CD14-positive monocyte (primary cell): ENCODE measurements around the gene GNG4. TPM values are rescaled to one million over a fixed set of nuclear protein-coding genes. Genes with fewer than 3 reads are reported as not detected.

Source experiments
- DNase-seq, 3 donors: peaks; one replicate each; pipeline ENCODE4 v3.0.0-alpha.2; 2011 to 2022
- H2AFZ ChIP-seq: 2 replicates; pipeline ENCODE4 v1.6.0; 2012; ENCODE audit warnings: mild to moderate bottlenecking, low read depth, low read length, inconsistent platforms; ENCODE audit not compliant: insufficient read depth, poor library complexity, severe bottlenecking
- H3K27ac ChIP-seq, 2 donors: 1 replicate in 1 of 2; 2 replicates in 1 of 2; pipeline ENCODE4 v1.5.1; 2012 to 2013; ENCODE audit warnings: low read length in 2 of 2, control low read depth in 1 of 2, inconsistent platforms in 1 of 2, low read depth in 1 of 2, mild to moderate bottlenecking in 1 of 2
- H3K27me3 ChIP-seq, 2 donors: one replicate each; pipeline versions ENCODE4 v1.6.0 to v1.6.1; 2011 to 2013; ENCODE audit warnings: low read length in 2 of 2; ENCODE audit not compliant: control insufficient read depth in 2 of 2, insufficient read depth in 2 of 2
- H3K36me3 ChIP-seq, 2 donors: replicated peaks in 1 of 2; 1 replicate in 1 of 2; 2 replicates in 1 of 2; pipeline versions ENCODE4 v1.5.1 to v1.6.1; 2012 to 2013; ENCODE audit warnings: low read length in 2 of 2, control low read depth in 1 of 2, inconsistent platforms in 1 of 2, mild to moderate bottlenecking in 1 of 2; ENCODE audit not compliant: insufficient read depth in 2 of 2, control insufficient read depth in 1 of 2
- H3K4me1 ChIP-seq, 2 donors: 1 replicate in 1 of 2; 2 replicates in 1 of 2; pipeline versions ENCODE4 v1.5.1 to v1.6.1; 2012 to 2013; ENCODE audit warnings: low read length in 2 of 2, control low read depth in 1 of 2, inconsistent platforms in 1 of 2, mild to moderate bottlenecking in 1 of 2, moderate library complexity in 1 of 2; ENCODE audit not compliant: insufficient read depth in 2 of 2, control insufficient read depth in 1 of 2
- H3K4me2 ChIP-seq: replicated peaks from 2 replicates; pipeline ENCODE3; 2012; ENCODE audit warnings: low read length, moderate library complexity, mild to moderate bottlenecking; ENCODE audit not compliant: poor library complexity, severe bottlenecking; ENCODE audit errors: extremely low read depth
- H3K4me3 ChIP-seq, 3 experiments: fragments of 200-600 bp in 1 of 3; sonication (generic) in 1 of 3; replicated peaks in 1 of 3; 1 replicate in 2 of 3; 2 replicates in 1 of 3; pipeline ENCODE4 v1.5.1; 2011 to 2013; ENCODE audit warnings: low read length in 3 of 3, mild to moderate bottlenecking in 3 of 3, control low read depth in 2 of 3, low read depth in 2 of 3, inconsistent platforms in 1 of 3, moderate library complexity in 1 of 3
- H3K79me2 ChIP-seq: 2 replicates; pipeline ENCODE4 v1.6.0; 2012; ENCODE audit warnings: mild to moderate bottlenecking, control low read depth, inconsistent platforms, low read length, moderate library complexity; ENCODE audit not compliant: insufficient read depth
- H3K9ac ChIP-seq: 2 replicates; pipeline ENCODE4 v1.6.0; 2017; ENCODE audit warnings: low read length, mild to moderate bottlenecking; ENCODE audit not compliant: insufficient read depth, poor library complexity, severe bottlenecking
- H3K9me3 ChIP-seq, 2 donors: replicated peaks in 1 of 2; 1 replicate in 1 of 2; 2 replicates in 1 of 2; pipeline versions ENCODE4 v1.5.1 to v1.6.1; 2012 to 2013; ENCODE audit warnings: low read length in 2 of 2, control low read depth in 1 of 2; ENCODE audit not compliant: control insufficient read depth in 1 of 2, insufficient read depth in 1 of 2
- H4K20me1 ChIP-seq: 2 replicates; pipeline ENCODE4 v1.6.0; 2012; ENCODE audit warnings: mild to moderate bottlenecking, low read length, control low read depth, moderate library complexity; ENCODE audit not compliant: insufficient read depth
- H3K27ac Mint-ChIP-seq, 7 donors: one replicate each; pipeline ENCODE4 v1.8.0; 2020; ENCODE audit warnings: mild to moderate bottlenecking in 7 of 7, mixed read lengths in 7 of 7, moderate library complexity in 6 of 7, inconsistent platforms in 2 of 7
- H3K27me3 Mint-ChIP-seq, 3 donors: one replicate each; pipeline ENCODE4 v1.8.0; 2021 to 2022; ENCODE audit warnings: low read depth in 3 of 3, mild to moderate bottlenecking in 3 of 3, mixed read lengths in 3 of 3, moderate library complexity in 3 of 3, inconsistent platforms in 1 of 3
- H3K36me3 Mint-ChIP-seq, 2 donors: one replicate each; pipeline ENCODE4 v1.8.0; 2020; ENCODE audit warnings: mixed read lengths in 2 of 2, inconsistent platforms in 1 of 2, mild to moderate bottlenecking in 1 of 2
- H3K4me1 Mint-ChIP-seq: one replicate; pipeline ENCODE4 v1.8.0; 2020; ENCODE audit warnings: mild to moderate bottlenecking, mixed read lengths
- H3K4me3 Mint-ChIP-seq, 2 donors: one replicate each; pipeline ENCODE4 v1.8.0; 2020; ENCODE audit warnings: mild to moderate bottlenecking in 2 of 2, mixed read lengths in 2 of 2, moderate library complexity in 1 of 2
- H3K9me3 Mint-ChIP-seq, 7 donors: one replicate each; pipeline ENCODE4 v1.8.0; 2020 to 2022; ENCODE audit warnings: mixed read lengths in 7 of 7, mild to moderate bottlenecking in 6 of 7, moderate library complexity in 6 of 7, inconsistent platforms in 2 of 7
- WGBS: methylation state at CpG from one replicate; pipeline ENCODE4 v1.1.5; 2013; ENCODE audit warnings: missing lambda C conversion rate; ENCODE audit not compliant: insufficient coverage; 5-methylcytosine and 5-hydroxymethylcytosine counted together
- intact Hi-C, 2 donors: fragments of 100-400 bp; cut with micrococcal nuclease; formaldehyde crosslinking; loops; one replicate each; pipeline versions ENCODE4 v1.15.0 to v1.15.1; 2023
- polyA plus RNA-seq, 3 donors: library from polyadenylated mRNA; depleted of rRNA in 1 of 3; unstranded in 2 of 3; stranded (reverse) in 1 of 3; fragments of 300-500 nt in 2 of 3; fragments of >200 nt in 1 of 3; fragmentation: Illumina TruSeq in 2 of 3; gene quantifications; 1 replicate in 2 of 3; 2 replicates in 1 of 3; pipeline ENCODE4 v1.2.3, GENCODE V29; 2012 to 2021
- TF ChIP-seq, protein P1 (sequence below): fragments of 200-600 bp; IDR thresholded peaks from one replicate; pipeline ENCODE4 v1.8.0; 2022; ENCODE audit warnings: antibody characterized with exemption, mild to moderate bottlenecking

Gene GNG4
- polyA plus RNA-seq, 3 donors = not detected

DNA sequence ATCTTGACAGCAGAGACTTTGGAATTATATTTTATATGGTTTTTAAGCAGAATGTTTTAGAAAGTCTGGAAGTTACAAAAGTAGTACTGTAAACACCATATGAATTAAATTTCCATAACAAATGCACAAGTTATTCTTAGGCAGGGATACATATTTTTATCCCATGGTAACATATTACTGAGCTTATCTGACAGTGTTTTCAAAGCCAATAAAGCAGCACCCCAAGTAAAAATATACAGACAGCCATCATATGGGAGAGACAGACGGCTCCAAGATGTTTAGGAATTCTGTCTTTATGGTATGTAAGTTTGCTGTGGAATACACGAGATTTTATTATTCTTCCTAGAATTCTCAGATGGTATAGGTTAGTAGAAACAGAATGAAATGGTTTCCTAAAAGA, 12.0 kb upstream of the GNG4 start:
- peaks cover 0 to 2% (median 0%) of the 10 kb centered on the region in 7 donors for H3K9me3 Mint-ChIP-seq
- DNase-seq = no peak
- Histone ChIP-seq H3K4me1 (no peaks in the 10 kb centered on the region), H3K9ac (no peak overlapping the region), H3K27me3 (no peaks in the 10 kb centered on the region), H3K36me3 (peaks cover 56 to 67% of the 10 kb centered on the region in 2 donors), H3K27ac (no peak overlapping the region), H3K79me2 (no peaks in the 10 kb centered on the region), H3K4me2 (no peak overlapping the region), H3K4me3 (no peak overlapping the region), H4K20me1 (peaks cover 69% of the 10 kb centered on the region), H3K9me3 (no peaks in the 10 kb centered on the region), H2AFZ (no peak overlapping the region)
- peaks cover 2 to 3% (median 2%) of the 10 kb centered on the region in 3 donors for H3K27me3 Mint-ChIP-seq
- H3K27ac Mint-ChIP-seq = no peak overlapping the region
- no peaks in the 10 kb centered on the region for H3K4me1 Mint-ChIP-seq
- no CpG with 5 or more reads among the region's 2 CpGs for WGBS
- TF ChIP-seq, protein P1, sequence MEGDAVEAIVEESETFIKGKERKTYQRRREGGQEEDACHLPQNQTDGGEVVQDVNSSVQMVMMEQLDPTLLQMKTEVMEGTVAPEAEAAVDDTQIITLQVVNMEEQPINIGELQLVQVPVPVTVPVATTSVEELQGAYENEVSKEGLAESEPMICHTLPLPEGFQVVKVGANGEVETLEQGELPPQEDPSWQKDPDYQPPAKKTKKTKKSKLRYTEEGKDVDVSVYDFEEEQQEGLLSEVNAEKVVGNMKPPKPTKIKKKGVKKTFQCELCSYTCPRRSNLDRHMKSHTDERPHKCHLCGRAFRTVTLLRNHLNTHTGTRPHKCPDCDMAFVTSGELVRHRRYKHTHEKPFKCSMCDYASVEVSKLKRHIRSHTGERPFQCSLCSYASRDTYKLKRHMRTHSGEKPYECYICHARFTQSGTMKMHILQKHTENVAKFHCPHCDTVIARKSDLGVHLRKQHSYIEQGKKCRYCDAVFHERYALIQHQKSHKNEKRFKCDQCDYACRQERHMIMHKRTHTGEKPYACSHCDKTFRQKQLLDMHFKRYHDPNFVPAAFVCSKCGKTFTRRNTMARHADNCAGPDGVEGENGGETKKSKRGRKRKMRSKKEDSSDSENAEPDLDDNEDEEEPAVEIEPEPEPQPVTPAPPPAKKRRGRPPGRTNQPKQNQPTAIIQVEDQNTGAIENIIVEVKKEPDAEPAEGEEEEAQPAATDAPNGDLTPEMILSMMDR = no peak
- intact Hi-C loops = no loop called here
- H3K36me3 Mint-ChIP-seq = peaks cover 46 to 67% of the 10 kb centered on the region in 2 donors
- no peak overlapping the region for H3K4me3 Mint-ChIP-seq

DNA sequence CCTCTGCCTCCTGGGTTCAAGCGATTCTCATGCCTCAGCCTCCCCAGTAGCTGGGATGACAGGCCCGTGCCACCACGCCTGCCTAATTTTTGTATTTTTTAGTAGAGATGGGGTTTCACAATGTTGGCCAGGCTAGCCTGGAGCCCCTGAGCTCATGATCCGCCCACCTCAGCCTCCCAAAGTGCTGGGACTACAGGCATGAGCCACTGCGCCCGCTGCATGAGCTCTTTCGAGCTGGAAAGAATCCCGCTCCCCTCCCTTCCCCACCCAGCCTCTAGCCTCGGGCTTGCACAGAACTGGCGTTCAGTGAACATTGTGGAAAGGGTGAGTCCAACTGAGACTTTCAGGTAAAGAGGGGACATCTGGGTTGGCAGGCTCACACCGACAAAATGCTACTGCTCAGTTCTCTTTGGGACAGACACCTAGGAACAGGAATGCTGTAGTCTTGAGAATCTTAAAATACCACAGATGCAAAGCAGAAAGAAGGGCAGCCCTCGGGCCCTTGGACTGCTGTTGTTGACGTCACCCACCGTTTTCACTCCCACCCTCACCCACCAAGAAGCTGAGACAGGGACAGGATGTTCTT, 9.7 kb upstream of the GNG4 start:
- peaks cover 40 to 44% of the 10 kb centered on the region in 2 donors for H3K36me3 ChIP-seq
- no peak overlapping the region for H2AFZ ChIP-seq
- no peaks in the 10 kb centered on the region for H3K4me1 Mint-ChIP-seq
- no peak overlapping the region for H3K4me2 ChIP-seq
- no peak overlapping the region for H3K4me3 ChIP-seq
- H3K79me2 ChIP-seq = no peaks in the 10 kb centered on the region
- H3K9me3 ChIP-seq = no peaks in the 10 kb centered on the region
- TF ChIP-seq, protein P1 = no peak
- intact Hi-C loops = loop anchor here (10.0 kb wide), 2 partner anchors 134 to 144 kb away; no protein-coding TSS in a partner anchor
- no peak for DNase-seq
- no peak overlapping the region for H3K4me3 Mint-ChIP-seq
- peaks cover 0 to 2% (median 0%) of the 10 kb centered on the region in 7 donors for H3K9me3 Mint-ChIP-seq
- no peak overlapping the region for H3K9ac ChIP-seq
- H3K36me3 Mint-ChIP-seq = peaks cover 35 to 45% of the 10 kb centered on the region in 2 donors
- peaks cover 4 to 11% of the 10 kb centered on the region in 2 donors for H3K27me3 ChIP-seq
- H3K27ac Mint-ChIP-seq = no peak overlapping the region
- 87% methylated on average over 4 of the region's 14 CpGs for WGBS
- no peak overlapping the region for H3K27ac ChIP-seq
- H3K4me1 ChIP-seq = no peaks in the 10 kb centered on the region
- H3K27me3 Mint-ChIP-seq = peaks cover 7 to 13% (median 11%) of the 10 kb centered on the region in 3 donors
- peaks cover 46% of the 10 kb centered on the region for H4K20me1 ChIP-seq
